ENCODE measurements around the gene PRKAR2B.
A peak's percentile ranks its signal among the peaks of the same experiment; 100 is the strongest.
"Not testable (repeated sequence)": the region's sequence is repeated elsewhere in the genome, so short reads cannot be mapped to it uniquely, and the experiment has no call there.

PRKAR2B gene

DNA sequence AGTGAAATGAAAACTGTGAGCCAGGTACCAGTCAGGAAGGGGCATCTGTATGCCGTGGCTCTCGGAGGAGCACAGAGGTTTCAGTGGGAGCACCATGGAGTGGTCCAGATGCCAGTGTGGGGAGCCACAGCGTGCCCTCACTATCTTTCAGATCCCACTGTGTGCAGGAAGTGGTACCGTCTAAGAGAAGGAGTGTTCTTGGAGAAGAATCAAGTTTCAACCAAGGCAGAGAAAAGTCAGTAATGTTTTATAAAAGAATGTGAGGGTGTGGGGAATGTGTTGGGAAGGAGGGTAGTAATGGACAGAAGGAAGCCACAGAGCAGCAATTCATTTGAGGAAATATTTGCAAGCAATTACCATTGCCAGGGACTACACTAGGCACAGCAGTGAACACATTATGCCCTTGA is 35.6 kb downstream of the PRKAR2B start:
- DNase-seq: no peak

DNA sequence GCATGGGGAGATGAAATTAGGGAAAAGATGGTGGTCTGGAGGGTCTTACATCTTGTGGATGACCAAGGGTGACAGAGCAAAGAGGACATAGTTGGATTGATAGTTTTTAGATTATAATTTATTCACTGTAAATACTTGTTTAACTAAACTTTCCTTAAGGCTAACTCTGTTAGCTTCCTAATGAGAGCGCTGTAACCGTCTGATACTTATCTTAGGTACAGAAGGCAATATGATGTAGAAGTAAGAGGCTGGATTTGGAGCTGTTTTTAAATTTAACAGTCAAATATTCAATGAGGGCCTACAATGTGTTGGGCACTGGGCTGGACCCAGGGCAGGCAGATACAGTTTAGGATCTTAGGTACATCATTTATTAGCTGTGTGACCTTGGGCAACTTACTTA is 36.0 kb downstream of the PRKAR2B start:
- no peak for DNase-seq

DNA sequence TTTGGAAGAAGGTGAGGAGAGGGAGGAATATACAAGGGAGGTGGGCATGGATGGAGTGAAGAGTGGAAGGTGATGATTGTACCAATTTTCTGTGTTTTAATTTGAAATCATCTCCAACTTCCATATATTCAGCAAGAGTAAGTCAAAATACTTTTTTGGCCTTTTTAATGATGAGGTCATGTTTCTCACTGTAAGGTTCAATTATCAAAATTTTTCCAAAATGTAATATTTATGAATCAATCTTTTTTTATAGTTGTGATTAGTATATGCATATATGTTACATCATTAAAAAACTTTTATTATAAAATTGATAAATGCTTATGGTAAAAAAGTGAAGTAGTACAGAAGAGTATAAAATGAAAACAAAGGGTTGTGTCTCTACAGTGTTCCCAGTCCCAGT is 40.7 kb downstream of the PRKAR2B start:
- no peak for DNase-seq

DNA sequence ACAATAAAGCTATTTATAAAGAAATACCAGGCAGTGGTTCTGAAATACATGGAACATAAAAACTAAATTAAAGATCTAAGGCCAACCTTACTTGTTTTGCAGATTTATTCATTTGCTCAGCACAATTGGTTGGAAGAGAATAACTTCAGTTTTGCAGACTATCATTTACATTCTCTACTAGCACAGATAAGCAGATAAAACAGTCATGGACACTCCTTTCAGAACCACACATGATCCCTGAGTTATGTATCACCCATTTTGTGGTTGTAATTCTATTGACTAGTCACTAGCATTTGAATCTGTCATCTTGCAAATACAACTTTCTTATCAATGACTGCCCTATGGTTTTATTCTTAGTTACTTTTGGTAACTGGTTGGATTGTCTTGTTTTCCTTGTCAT is 45.1 kb downstream of the PRKAR2B start:
- no peak for DNase-seq

DNA sequence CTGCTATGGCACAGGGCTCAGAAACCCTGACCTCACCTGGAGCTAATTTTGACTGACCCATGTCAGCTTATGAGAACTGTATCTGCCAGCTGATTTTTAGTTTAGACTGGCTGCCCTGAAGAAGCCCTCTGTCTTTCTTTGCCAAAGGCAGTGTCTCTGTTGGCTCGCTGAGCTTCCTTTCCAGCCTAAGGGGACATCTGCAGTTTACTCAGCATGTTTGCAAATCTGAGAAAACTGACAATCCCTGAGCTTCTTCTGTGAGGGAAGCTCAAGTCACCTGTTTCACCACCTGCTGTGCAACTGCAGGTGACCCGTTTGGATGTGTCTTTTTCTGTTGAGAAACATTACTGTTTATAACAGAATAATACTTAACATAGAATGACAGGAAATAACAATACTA is 46.0 kb downstream of the PRKAR2B start:
- DNase-seq: no peak

DNA sequence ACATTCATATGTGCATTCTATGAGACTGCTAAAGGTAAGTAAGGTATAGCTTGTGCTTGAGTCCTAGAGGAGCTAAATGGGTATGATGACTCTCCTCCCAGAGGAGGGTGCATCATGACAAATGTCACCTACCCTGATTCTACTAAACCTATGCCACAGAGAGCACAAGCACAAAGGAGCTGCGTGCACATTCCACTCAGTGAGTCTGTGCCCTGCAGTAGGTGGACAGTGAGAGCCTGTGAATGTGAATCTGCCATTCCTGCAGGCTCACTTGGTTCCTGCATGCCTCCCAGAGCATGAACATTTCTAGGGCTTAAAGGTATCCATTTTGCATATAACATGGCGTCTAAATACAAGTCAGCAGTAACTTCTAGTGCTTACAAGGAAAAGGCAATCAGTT is 46.8 kb downstream of the PRKAR2B start:
- no peak for DNase-seq

DNA sequence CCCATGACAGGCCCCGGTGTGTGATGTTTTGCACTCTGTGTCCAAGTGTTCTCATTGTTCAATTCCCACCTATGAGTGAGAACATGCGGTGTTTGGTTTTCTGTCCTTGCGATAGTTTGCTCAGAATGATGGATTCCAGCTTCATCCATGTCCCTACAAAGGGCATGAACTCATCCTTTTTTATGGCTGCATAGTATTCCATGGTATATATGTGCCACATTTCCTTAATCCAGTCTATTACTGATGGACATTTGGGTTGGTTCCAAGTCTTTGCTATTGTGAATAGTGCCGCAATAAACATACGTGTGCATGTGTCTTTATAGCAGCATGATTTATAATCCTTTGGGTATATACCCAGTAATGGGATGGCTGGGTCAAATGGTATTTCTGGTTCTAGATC is 49.2 kb downstream of the PRKAR2B start:
- not testable (repeated sequence) for DNase-seq

DNA sequence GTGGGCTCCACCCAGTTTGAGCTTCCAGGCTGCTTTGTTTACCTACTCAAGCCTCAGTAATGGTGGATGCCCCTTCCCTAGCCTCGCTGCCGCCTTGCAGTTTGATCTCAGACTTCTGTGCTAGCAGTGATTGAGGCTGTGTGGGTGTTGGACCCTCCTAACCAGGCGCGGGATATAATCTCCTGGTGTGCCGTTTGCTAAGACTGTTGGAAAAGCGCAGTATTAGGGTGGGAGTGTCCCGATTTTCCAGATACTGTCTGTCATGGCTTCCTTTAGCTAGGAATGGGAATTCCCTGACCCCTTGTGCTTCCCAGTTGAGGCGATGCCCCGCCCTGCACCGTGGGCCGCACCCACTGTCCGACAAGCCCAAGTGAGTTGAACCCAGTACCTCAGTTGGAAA is 54.6 kb downstream of the PRKAR2B start:
- DNase-seq: not testable (repeated sequence)

DNA sequence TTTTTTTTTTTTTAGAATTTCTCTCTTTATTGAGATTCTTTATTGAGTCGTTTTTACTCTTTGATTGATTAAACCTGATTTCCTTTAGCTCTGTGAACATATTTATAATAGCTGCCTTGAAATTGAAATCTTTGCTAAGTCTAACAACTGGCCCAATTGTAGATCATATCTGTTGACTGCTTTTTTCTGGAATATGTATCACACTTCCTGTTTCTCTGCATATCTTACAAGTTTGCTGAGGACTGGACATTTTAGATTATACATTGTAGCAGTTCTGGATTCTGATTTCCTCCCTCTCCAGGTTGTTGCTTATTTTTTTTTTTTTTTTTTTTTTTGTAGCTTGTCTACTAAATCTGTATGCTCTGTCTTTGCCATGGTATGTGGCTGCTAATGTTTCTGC is 56.3 kb downstream of the PRKAR2B start:
- no peak for DNase-seq

DNA sequence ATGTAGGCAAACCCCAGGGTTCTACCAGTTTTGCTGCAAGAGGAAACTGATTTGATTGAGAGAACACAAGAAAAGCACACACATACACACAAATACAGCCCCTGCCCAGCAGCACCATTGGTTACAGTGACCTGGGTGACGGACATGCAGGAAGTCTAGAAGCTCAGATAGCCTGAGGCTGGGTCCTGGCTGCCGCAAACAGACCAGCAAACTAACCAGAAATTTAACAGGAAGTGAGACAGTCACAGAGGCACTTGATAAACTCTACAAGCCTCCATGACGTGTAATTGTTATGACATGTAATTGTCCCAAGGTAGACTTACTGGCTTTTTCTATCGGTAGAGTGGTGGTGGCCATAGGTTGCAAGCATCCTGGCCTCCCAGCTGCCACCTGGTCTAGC is 58.9 kb downstream of the PRKAR2B start:
- DNase-seq: no peak

DNA sequence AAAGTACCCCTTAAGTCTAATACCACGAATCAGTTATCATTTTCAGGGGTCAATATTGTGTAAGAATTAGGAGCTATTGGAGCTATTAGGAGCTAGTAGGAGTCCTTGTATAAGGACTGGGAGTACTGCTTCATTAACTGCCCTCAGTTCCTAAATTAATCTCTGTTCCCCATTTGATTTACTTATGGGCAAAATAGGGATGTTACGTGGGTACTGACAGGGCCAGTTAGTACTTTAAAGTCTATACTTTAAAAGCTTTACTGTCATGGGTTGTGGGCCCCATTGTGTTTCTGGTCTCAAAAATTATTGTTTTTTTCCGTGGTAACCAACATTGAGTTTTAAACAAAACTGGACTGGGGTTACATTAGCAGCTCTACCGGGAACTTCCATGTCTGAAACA is 60.3 kb downstream of the PRKAR2B start:
- no peak for DNase-seq

DNA sequence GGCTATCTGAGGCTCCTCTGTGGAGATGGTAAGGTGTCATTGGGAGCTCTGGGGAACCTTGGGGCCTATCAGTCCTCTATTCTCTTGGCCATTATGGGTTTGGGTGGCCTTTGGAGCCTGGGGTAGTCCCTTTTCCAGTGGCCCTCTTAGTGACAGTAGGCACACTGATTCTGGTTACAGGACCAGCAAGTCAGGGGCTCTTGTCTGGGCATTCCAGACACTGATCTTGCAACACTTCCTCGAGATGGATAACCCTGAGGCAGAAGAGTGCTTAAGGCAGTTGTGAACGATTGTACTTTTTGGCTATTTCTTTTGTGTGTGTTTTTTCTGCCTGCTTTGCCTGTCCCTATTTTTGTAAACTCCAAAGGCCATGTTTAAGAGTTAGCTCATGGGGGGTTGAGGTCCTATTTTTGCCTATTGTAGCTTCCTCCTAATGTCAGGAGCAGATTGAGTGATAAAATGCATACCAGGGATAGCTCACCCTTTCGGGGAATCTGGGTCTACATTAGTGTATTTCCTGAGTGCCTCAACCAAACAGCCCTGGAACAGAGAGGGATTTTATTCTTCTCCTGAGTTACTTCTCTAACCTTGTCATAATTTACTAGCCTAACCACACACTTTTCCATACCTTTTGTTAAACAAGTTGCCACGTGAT is 61.2 kb downstream of the PRKAR2B start:
- DNase-seq: no peak

DNA sequence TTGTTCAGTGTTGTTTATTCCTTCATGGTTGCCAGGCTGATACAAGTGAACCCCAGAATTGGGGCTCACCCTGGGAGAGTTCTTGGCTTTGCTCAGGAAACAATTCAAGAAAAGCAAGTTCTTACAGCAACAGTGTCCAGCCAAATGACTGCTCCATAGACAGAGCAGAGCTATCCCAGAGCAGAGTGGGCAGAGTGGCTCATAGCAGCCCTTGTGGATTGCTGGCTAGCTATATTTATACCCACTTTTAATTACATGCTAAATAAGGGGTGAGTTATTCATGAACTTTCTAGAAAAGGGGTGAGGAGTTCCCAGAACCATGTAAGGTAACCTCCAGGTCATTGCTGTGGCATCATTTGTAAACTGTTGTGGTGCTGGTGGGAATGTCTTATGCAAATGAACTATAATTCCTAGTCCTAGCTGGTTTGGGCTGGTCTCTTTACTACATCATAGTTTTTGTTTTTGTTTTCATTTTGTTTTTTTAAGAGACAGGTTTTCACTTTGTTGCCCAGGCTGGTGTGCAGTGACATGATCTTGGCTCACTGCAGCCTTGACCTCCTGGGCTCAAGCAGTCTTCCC is 64.4 kb downstream of the PRKAR2B start:
- DNase-seq: no peak

DNA sequence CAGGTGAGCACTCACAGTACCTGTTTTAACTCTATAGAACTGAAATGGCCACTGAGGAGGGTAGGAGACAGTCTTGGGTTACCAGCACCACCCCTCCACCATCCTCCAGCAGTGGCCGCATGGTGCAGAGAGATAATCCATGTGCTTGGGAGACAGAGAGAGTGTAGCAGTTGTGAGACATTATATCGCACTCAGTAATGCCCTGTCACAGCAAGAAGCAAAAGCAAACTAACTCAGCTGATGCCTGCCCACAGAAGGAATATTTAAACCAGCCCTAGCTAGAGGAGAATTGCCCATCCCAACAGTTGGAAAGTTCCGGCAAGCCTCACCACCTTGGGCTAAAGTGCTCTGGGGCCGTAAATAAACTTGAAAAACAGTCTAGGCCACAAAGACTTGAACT is 65.5 kb downstream of the PRKAR2B start:
- DNase-seq: no peak

DNA sequence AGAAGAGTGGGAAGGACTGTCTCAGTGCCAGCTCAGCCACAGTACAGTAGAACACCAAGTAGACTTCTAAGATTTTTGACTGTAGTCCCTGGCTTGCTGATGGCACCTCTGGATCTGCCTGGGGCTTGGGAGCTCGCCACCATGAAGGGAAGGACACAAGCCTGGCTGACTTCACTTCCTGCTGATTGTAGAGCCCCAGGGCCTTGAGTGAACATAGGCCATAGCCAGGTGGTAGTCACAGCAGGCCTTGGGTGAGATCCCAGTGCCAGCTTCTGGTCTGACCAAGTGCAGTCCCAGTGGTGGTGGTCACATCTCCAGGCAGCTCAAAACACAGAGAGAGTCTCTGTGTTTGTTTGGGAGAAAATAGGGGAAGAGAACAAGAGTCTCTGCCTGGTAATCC is 66.7 kb downstream of the PRKAR2B start:
- no peak for DNase-seq

DNA sequence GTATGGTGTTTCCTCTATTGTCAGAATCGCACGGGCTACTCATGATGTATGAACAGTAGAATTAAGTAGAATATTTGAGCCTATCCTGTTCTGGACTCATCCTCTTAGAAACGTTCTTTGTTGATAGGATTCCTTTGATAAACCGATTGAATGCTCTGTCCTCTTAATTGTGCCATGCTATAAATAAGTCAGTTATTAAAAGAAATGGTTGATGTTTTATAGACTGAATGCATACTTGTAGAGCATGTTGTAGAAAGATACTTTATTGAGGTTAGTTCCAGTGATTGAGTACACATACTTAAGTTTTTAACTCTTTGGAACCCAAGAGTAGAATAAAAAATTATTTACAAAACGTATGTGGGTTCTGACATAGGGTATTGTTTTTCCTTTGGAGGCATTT is 69.4 kb downstream of the PRKAR2B start:
- DNase-seq: no peak

DNA sequence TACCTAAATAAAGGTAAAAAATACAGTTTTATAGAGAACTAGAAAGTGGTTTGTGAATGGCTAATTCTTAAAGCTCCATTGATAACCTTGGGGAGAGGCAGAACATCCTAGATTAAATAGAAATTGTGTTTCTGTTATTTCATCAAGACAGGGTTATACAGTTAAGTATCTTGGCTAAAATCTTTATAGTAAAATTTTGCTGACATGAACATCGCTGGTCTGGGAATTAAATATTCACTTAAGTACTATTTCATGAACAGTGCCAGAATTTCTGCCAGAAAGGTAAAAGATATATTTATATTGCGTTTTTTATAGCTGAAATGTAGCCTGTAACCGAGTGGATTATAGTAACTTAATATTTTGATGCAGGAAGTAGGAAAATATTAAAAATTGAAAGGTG is 70.6 kb downstream of the PRKAR2B start:
- no peak for DNase-seq

DNA sequence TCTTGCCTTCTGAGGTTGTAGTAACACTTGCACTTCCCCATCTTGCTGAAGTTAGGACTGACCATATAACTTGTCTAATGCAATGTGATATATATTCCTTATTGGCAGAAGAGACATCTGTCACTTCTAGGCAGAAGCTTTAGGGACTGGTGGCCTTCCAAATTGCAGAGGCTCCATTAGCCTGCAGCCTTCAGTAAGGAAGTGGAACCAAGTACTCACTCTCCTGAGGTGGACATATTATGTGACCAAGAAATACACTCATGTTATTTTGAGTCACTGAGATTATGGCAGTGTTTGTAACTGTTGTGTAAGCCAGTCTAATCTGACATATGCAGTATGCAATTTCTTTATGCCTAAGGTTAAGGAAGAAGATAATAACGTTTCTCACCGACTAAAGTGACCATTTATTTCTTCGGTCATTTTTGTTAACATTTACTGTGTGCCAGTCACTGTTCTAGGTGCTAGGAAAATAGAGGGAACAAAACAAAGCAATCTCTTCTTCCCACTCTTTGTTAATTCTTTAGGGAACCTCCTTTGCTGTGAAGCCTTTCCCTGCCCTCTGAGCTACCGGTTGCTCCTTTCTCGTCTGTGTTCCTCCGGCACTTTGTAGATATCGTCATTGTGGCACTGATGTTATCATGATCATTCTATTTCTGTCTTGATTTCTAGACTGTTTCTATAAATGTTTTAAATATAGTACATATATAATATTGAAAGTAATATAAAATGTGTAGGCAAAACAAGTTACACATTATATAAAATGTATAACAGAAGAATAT is 71.4 kb downstream of the PRKAR2B start:
- DNase-seq: no peak

DNA sequence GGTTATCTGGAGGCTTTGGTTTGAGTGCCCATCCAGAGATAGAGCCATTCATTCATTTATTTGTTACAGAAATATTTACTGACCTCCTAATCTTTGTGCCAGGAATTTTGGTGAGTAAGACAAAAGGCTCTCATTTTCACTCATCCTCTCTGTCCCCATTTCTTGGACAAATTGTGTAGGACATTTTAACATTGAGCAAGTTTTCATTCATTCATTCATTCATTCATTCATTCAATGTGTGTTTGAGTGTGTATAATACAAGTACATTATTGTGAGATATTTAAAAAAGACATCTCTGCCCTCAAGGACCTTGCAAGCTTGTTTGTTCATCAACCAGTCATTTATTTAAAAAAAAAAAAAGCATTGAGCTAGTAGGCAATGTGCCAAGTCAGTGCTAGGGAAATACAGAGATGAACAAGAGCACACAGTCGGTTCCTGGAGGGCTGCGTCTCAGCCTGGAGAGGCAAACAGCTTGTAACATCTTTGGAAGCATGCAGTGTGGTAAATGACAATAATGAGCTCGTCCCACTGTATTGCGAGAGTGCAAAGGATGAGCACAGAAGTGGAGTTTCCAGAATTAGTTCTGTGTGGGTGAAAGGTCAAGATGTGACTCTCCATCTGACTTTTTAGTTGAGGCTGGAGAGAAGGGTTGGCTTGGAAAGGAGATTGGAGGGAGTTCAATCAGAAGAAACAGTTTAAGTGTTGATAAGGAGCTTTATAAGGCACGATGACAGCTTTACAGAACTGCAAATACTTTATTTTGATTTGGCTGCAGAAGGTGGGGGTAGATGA is 73.8 kb downstream of the PRKAR2B start:
- DNase-seq: no peak

DNA sequence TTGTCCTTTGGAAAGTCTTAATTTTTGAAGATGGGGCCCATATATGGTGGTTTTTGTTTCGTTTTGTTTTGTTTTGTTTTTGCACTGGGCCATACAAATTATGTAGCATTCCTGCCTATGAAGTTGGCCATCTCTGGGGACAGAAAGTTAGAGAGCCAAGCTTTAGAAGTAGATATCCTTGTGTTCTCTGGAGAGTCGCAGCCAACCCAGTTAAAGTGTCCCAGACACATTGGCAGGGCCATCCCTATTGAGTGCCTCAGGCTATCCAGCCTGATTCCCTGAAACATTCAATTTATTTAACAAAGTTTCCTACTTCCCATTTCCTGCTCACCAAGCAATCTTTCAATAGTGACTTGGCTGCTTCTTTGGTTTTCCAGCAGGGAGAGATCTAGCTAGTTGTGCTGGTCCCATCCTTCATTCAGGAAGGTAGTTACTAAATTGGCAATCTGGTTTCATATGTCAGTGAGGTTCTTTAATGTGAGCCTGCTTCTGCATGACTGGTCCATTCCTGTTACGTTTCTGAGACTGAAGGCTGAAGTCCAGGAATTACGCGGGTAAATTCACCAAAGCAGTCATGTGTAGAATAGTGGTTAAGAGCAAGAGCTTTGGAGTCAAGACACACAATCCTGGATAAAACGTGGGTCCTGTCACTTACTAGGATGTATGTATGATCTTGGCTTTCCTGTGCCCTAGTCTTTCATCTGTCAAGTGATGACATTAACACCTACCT is 75.0 kb downstream of the PRKAR2B start:
- DNase-seq: no peak

DNA sequence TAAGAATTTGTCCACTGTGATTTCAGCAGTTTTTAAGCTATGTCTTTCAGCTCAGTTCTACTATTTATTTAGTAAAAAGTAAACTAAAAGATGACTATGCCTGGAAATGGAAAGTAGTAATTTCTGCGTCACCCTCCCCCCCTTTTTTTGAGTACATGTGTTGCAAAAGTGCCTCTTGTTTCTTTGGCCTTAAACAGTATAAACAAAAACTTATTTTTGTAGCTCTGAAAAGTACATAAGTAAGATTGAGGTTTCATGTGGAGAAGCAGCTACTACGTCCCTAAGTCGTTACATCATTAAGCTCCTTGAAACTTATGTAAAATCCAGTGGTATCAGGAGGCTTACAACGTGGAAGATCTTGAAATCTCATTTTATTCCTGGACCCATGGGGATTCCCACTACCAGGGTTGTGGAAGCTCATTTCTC is 78.0 kb downstream of the PRKAR2B start:
- DNase-seq: peak; percentile 51

DNA sequence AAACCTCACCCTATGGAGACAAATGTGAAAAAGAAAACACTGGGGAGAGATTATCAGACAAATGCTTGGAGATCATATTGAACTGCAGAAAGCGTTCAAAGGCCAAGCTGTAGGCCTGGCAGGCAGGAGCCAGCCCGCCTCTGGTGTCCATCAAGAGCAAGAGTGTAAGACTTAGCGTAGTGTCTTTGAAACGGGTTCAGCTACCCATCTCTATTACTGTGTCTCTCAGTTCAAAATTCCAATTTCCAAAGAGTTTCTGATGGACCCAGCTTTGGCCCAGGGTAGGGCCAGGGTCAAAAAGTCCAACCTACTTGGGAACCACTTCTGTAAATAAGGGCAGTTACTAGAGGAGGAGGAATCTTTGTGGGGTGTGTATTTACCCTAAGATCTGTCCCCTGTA is 78.9 kb downstream of the PRKAR2B start:
- DNase-seq: no peak

DNA sequence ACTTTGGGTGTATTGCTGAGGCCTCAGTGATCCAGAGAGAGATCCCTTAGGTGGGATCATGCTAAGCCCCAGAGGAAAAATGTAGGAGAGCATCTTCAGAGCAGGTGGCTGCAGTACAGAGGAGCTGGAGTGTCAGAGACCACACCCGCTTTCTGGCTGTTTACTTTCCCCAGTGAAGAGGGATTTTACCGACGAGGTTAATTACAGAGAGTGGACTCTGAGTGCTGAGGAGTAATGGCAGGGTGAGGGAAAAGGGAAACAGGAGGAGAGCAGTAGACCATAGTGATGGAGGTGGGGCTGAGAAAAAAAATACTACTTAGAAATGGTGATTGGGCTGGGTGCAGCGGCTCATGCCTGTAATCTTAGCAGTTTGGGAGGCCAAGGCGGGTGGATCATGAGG is 81.0 kb downstream of the PRKAR2B start:
- DNase-seq: no peak
